Activated CD8-positive, alpha-beta memory T cell treated with anti-CD3 and anti-CD28 coated beads, Interleukin-2, amount 50 U/mL, for 24 hours (primary cell): ENCODE results near the gene TRPM2.
"Not testable (repeated sequence)": the region's sequence is repeated elsewhere in the genome, so short reads cannot be mapped to it uniquely, and the experiment has no call there.

ENCODE experiments used
- DNase-seq: peaks from one replicate; pipeline ENCODE4 v3.0.0-alpha.2; 2020; ENCODE audit errors: extremely low read depth

TRPM2 gene

GRCh38 chr21:44354775-44355771 is 1.7 kb downstream of the TRPM2 start:
- DNase-seq: no peak

- no peak for DNase-seq
Measured at GRCh38 chr21:44356160-44356559, 2.7 kb downstream of the TRPM2 start.

GRCh38 chr21:44356636-44357035 is 3.2 kb downstream of the TRPM2 start:
- DNase-seq: no peak

- no peak for DNase-seq
Measured at GRCh38 chr21:44357064-44357837, 3.8 kb downstream of the TRPM2 start.

- DNase-seq: no peak
Measured at GRCh38 chr21:44359396-44359795, 6.0 kb downstream of the TRPM2 start.

- DNase-seq: no peak
Measured at GRCh38 chr21:44360159-44360558, 6.7 kb downstream of the TRPM2 start.

- not testable (repeated sequence) for DNase-seq
Measured at GRCh38 chr21:44361903-44362302, 8.5 kb downstream of the TRPM2 start.

GRCh38 chr21:44363278-44363677 is 9.9 kb downstream of the TRPM2 start:
- DNase-seq: no peak

- DNase-seq: no peak
Measured at GRCh38 chr21:44364151-44365053, 11.0 kb downstream of the TRPM2 start.

GRCh38 chr21:44365251-44365966 is 12.0 kb downstream of the TRPM2 start:
- no peak for DNase-seq

GRCh38 chr21:44365967-44366585 is 12.7 kb downstream of the TRPM2 start:
- no peak for DNase-seq

- DNase-seq: no peak
Measured at GRCh38 chr21:44366586-44367211, 13.3 kb downstream of the TRPM2 start.

- DNase-seq: no peak
Measured at GRCh38 chr21:44368711-44369446, 15.5 kb downstream of the TRPM2 start.

- DNase-seq: no peak
Measured at GRCh38 chr21:44370027-44370735, 16.8 kb downstream of the TRPM2 start.

GRCh38 chr21:44370786-44371410 is 17.5 kb downstream of the TRPM2 start:
- DNase-seq: no peak

GRCh38 chr21:44371596-44371995 is 18.2 kb downstream of the TRPM2 start:
- DNase-seq: no peak

GRCh38 chr21:44372616-44373015 is 19.2 kb downstream of the TRPM2 start:
- no peak for DNase-seq

GRCh38 chr21:44374601-44375280 is 21.3 kb downstream of the TRPM2 start:
- no peak for DNase-seq
